ENCODE measurements around the gene DSTN. TPM values are rescaled to one million over a fixed set of nuclear protein-coding genes. Genes with fewer than 3 reads are reported as not detected.

DSTN gene
- 91.9 and 98.7 TPM in 2 replicates for total RNA-seq
- long read RNA-seq, transcript DSTN-203 (5 exons, 1,853 nt) = minor isoform, 11 of 477 reads
- long read RNA-seq, transcript DSTN-201 (4 exons, 3,617 nt) = major isoform, 447 of 477 reads
- long read RNA-seq, partial matches to known transcripts = 9 of 477 reads
- long read RNA-seq, other reads (novel, unspliced or antisense) = 10 of 477 reads

DNA sequence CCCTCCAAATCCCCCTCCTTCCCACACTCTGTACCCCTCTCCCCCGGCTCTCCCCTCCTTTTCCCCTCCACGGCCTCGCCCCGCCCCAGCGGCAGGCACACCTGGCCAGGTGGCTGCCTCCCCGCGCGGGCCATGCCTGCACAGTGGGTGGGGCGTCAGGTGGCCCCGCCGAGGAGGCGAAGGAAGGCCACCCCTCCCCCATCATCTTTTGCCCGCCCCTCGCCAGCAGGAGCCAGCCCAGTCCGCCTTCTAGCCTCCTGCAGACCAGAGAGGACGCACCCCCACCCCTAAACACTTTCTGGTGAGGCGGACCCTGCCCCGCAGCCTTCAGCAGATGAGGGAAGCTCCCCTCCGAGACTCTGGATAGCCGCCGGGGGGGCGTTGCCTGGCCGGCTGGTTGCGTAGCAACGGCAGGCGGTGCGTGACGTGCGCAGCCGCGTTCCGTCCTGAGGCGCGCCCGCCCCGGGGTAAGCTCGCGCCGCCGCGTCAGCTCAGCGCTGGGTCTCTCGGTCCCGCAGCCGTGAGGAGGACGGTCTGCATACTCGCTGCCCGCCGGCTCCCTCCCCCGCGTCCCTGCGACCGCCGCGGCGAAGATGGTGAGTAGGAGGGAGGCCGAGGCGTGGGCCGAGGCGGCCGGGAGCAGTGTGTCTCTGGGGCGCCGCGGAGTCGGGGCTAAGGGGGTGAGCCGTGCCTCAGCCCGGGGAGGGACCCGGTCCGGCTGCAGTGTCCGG lies at the start of gene DSTN:
Gene DSTN, plus strand, starts transcription at position 460 of the 731 bp plus-strand sequence. Its CDS starts 134 bp downstream, at position 594.
- Mint-ChIP-seq H3K36me3 (ENCODE audit: low read depth) (no peaks in the 10 kb centered on the region), H3K4me1 (peaks cover 36% of the 10 kb centered on the region), H3K27me3 (ENCODE audit: low read depth) (peaks cover 22% of the 10 kb centered on the region), H3K9me3 (no peaks in the 10 kb centered on the region), H3K27ac (ENCODE audit: unreplicated experiment) (peak within 1 kb of the TSS; percentile 73), H3K4me3 (peak within 1 kb of the TSS; percentile 93)
- TF ChIP-seq, protein P1, sequence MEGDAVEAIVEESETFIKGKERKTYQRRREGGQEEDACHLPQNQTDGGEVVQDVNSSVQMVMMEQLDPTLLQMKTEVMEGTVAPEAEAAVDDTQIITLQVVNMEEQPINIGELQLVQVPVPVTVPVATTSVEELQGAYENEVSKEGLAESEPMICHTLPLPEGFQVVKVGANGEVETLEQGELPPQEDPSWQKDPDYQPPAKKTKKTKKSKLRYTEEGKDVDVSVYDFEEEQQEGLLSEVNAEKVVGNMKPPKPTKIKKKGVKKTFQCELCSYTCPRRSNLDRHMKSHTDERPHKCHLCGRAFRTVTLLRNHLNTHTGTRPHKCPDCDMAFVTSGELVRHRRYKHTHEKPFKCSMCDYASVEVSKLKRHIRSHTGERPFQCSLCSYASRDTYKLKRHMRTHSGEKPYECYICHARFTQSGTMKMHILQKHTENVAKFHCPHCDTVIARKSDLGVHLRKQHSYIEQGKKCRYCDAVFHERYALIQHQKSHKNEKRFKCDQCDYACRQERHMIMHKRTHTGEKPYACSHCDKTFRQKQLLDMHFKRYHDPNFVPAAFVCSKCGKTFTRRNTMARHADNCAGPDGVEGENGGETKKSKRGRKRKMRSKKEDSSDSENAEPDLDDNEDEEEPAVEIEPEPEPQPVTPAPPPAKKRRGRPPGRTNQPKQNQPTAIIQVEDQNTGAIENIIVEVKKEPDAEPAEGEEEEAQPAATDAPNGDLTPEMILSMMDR (conservative IDR thresholded peaks at IDR 0.05) = no peak
- peak; percentile 78 for DNase-seq (ENCODE audit: low read depth, low spot score)

DNA sequence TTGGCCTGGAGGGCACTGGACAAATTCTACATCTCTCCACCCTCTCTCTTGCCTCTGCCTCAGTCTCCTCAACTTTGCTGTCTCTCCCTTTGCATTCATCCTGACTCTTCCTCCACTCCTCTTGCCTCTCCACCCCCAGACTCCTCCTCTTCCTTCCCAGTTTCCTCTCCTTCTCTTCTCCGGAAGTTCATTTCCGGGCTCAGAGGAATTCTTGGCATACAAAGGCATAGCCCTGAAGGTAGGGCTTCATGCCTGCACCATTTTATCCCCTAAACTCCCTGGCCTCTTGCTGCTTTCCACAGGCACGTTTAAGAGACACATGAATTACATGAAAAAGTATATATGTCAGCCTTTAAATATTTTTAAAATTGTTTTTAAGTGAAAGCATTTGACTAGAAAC lies 49.3 kb upstream of the DSTN start:
- peaks cover 4% of the 10 kb centered on the region for H3K4me1 Mint-ChIP-seq
- H3K27me3 Mint-ChIP-seq (ENCODE audit: low read depth) = peaks cover 82% of the 10 kb centered on the region
- H3K4me3 Mint-ChIP-seq = no peak overlapping the region
- no peaks in the 10 kb centered on the region for H3K9me3 Mint-ChIP-seq
- H3K36me3 Mint-ChIP-seq (ENCODE audit: low read depth) = no peaks in the 10 kb centered on the region
- H3K27ac Mint-ChIP-seq (ENCODE audit: unreplicated experiment) = peak overlapping the region; percentile 53
- DNase-seq (ENCODE audit: low read depth, low spot score) = no peak
- TF ChIP-seq, protein P1 (conservative IDR thresholded peaks at IDR 0.05) = no peak

DNA sequence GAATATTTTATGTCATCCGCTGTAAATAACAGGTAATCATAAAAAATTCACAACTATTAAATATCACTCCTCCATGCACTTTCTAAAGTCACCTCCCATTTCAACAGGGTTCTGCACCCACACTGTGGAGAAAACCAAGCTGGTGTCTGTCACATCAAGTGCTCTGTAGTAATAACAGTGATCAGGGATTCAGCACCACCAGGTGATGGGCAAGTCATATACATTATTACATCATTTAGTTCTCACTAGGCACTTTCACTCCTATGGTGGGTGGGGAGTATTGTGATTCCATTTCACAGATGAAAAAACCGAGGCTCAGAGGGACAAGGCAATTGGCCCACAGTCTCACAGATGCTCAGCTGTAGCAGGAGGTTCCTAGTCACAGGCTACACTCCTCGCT lies 47.3 kb upstream of the DSTN start:
- Mint-ChIP-seq H3K27me3 (ENCODE audit: low read depth) (peaks cover 89% of the 10 kb centered on the region), H3K4me1 (peaks cover 4% of the 10 kb centered on the region), H3K9me3 (no peaks in the 10 kb centered on the region), H3K4me3 (no peak overlapping the region), H3K36me3 (ENCODE audit: low read depth) (no peaks in the 10 kb centered on the region), H3K27ac (ENCODE audit: unreplicated experiment) (no peak overlapping the region)
- TF ChIP-seq, protein P1 (conservative IDR thresholded peaks at IDR 0.05) = no peak
- no peak for DNase-seq (ENCODE audit: low read depth, low spot score)

DNA sequence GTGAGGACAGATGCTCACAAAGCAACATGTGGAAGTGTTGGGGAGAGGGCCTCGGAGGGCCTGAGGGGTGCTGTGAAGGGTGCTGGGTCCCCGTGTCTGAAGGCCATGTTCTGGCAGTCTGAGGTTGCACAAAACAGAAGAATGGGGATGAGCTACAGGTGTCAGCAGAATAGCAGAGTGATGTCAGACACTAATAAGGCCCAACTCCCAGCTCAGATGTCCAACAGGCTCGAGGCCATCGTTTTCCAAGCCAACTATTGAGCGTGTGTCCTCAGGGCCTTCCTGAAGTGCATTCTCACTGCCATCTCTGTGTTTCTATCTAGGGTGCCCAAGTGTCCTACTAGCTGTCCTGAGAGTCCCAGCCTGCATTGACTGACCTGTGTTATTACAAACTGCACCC lies 46.5 kb upstream of the DSTN start:
- no peak for DNase-seq (ENCODE audit: low read depth, low spot score)
- Mint-ChIP-seq H3K27me3 (ENCODE audit: low read depth) (peaks cover 88% of the 10 kb centered on the region), H3K36me3 (ENCODE audit: low read depth) (no peaks in the 10 kb centered on the region), H3K4me3 (no peak overlapping the region), H3K27ac (ENCODE audit: unreplicated experiment) (no peak overlapping the region), H3K9me3 (no peaks in the 10 kb centered on the region), H3K4me1 (peaks cover 4% of the 10 kb centered on the region)
- TF ChIP-seq, protein P1 (conservative IDR thresholded peaks at IDR 0.05) = no peak

DNA sequence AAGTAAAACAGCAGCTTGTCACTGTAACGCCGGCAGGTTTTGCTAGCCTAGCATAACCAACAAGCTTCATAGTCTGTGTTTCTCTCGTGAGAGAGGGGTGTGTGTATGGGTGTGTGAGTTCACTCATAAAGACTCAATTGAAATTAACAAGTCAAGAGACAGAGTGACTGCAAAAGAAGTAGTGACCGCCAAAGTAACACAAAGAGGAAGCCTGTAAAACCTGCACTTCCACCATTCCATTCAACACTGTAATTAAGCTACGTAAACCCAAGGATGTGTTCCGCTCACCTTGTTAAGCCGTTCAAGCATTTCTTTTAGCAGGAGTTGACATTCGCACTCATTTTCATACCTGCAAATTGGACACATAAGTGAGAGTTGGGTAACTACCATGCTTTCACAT lies 45.3 kb upstream of the DSTN start:
- TF ChIP-seq, protein P1 (conservative IDR thresholded peaks at IDR 0.05) = no peak
- no peak for DNase-seq (ENCODE audit: low read depth, low spot score)
- H3K27me3 Mint-ChIP-seq (ENCODE audit: low read depth) = peaks cover 90% of the 10 kb centered on the region
- no peak overlapping the region for H3K27ac Mint-ChIP-seq (ENCODE audit: unreplicated experiment)
- H3K36me3 Mint-ChIP-seq (ENCODE audit: low read depth) = no peaks in the 10 kb centered on the region
- no peak overlapping the region for H3K4me3 Mint-ChIP-seq
- peaks cover 4% of the 10 kb centered on the region for H3K4me1 Mint-ChIP-seq
- H3K9me3 Mint-ChIP-seq = no peaks in the 10 kb centered on the region
